Right lung (tissue), 5 donors: ENCODE results near the gene HS1BP3. TPM values are rescaled to one million over a fixed set of nuclear protein-coding genes. Genes with fewer than 3 reads are reported as not detected.

ENCODE experiments used
- DNase-seq, 2 donors: peaks; one replicate each; pipeline ENCODE4 v3.0.0-alpha.2; 2013
- polyA plus RNA-seq, 5 donors: library from polyadenylated mRNA; unstranded; fragments of 120-200 nt; gene quantifications; one replicate each; pipeline versions ENCODE4 v1.2.1 to v1.2.3, GENCODE V29; 2013; ENCODE audit warnings: inconsistent platforms in 1 of 5, low replicate concordance in 1 of 5; ENCODE audit not compliant: insufficient read length in 5 of 5, insufficient read depth in 1 of 5

Gene HS1BP3
- polyA plus RNA-seq, 5 donors, result 10.8 to 15.2 (median 13.0) TPM

DNA sequence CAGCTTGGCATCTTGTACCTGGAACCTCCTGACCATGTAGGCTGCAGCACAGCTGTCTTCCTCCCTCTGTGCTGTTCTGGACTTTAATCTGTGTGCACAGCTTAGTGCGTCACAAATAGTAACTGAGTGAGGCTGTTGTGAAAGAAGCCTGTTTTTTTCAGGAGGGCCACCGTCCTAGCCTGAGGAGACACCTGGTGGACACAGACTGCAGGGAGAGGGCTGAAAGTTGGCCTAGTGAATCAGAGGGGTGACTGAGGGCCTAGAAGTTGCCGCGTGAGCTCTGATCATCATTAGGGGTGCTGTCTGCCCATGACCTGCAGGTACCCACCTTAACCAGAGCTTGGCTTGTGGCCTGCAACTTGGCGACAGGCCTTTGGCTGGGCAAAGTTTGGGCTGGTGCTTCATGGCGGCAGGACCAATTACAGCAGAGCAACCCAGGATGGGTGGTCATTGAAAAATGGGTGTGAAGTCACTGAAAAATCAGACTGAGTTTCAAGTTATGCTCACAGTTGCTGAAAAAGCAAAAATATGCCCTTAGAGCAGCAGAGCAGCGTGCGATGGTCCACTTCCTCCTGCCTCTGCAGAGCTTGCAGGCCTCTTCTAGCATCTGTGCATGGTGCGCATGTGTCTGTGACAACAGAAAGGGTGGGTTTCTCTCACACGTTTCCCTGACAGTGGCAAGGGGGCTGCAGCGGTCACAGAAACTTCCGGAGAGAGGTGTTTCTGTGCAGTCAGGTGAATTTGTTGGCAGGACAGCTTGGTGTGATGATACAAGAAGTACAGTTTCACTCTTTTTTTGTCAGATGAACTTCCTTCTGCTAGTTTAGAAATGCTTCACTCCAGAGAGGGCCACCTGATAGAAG, 25.7 kb upstream of the HS1BP3 start:
- DNase-seq, result no peak

GRCh38 chr2:20675701-20676352, 24.9 kb upstream of the HS1BP3 start:
- DNase-seq, result no peak

DNA sequence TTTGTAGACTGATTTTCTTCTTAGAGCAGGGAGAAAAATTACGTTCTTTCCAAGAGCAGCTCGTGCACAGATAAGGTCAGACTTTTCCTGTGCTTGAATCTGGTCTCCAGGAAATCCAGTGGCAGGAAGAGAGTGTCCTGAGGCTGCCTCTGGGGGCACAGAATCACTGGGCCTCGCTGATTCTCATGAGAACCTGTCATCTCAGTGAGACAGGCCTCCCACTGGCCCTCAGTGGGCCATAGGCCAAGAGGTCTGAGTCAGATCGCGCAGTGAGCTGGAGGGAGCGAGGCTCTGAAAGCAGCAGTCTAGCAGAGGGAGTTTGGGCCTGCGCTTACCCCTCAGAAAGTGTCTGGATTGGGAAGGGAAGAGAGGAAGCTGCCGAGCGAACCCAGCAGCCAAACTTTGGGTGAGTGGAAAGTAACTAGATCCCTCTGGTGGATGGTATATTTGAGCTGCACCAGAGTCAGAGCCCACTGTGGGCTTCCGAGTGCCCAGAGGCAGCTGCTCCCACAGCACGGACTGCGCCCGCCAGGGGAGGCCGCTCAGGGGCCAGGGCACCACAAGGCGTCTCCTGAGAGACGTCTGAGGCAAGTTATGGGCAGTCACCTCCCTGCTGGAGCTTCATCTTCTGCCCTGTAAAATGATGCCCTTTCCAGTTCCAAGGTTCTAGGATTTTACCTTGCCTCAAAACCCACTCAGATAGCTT, 24.2 kb upstream of the HS1BP3 start:
- no peak for DNase-seq

GRCh38 chr2:20674309-20674965, 23.5 kb upstream of the HS1BP3 start:
- DNase-seq, result no peak

DNA sequence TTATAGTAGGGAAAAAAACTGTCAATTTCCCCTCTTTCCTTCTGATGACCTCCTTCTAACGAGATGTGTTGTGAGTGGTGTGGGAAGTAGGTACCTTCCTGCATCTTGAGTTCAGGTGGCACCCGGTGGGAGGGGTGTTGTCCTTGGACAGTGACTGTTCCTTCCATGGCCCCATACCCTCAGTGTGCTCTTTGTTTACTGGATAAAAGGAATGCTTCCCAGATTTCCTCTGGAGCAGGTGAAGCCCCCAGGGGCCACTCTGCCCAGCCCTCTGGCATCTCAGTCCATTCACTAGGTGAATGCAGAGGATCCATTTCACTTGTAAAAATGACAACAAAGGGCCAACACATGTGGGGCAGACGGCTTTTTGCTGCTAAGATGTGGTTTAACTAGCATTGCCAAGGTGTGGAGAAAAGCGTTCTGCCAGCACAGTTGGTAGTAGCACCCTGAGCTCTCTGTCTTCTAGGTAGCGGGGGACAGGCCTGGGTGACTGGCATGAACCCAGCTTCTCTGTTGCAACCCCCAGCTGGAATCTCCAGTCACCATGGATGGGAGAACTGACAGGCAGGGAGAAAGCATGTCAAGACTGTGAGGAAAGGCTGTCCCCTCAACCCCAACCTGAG, 22.9 kb upstream of the HS1BP3 start:
- DNase-seq, result no peak

GRCh38 chr2:20672201-20672951, 21.5 kb upstream of the HS1BP3 start:
- DNase-seq, result no peak

- DNase-seq, result no peak
Observed at GRCh38 chr2:20671736-20672080, 20.8 kb upstream of the HS1BP3 start.

GRCh38 chr2:20671036-20671735, 20.3 kb upstream of the HS1BP3 start:
- no peak for DNase-seq

- no peak for DNase-seq
Observed at GRCh38 chr2:20670315-20671035, 19.6 kb upstream of the HS1BP3 start.

GRCh38 chr2:20669562-20670314, 18.8 kb upstream of the HS1BP3 start:
- no peak for DNase-seq

GRCh38 chr2:20668871-20669475, 18.1 kb upstream of the HS1BP3 start:
- no peak for DNase-seq

DNA sequence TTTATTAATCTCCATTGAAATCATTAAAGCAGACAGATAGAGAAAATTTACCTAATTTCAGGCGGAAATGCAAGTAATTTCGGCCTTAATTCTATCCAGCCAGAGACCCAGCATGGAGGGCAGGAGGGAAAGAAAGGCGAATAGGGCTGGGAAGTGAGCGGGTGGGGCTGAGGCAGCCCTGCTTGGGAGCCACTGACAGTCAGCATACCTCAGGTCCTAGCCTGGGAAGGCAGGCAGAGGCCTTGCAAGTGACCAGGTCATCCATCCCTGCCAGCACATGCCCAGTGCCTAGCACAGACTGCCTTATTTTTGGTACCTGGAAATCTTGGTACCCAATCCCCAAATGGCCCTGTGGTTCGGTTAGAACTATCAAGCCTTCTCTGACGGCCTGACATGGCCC, 17.6 kb upstream of the HS1BP3 start:
- DNase-seq, result no peak

GRCh38 chr2:20667531-20668401, 16.9 kb upstream of the HS1BP3 start:
- no peak for DNase-seq

GRCh38 chr2:20667151-20667530, 16.2 kb upstream of the HS1BP3 start:
- no peak for DNase-seq

GRCh38 chr2:20666304-20667150, 15.6 kb upstream of the HS1BP3 start, which contains the start of gene GDF7:
Gene GDF7, plus strand, starts transcription at chr2:20667144. Its CDS starts 96 bp downstream, at chr2:20667240.
- DNase-seq, result no peak

GRCh38 chr2:20666005-20666303, 15.1 kb upstream of the HS1BP3 start:
- DNase-seq, result no peak
